Osteocyte (in vitro differentiated cells): Measurements from ENCODE around the gene PCDHGA8. TPM values are rescaled to one million over a fixed set of nuclear protein-coding genes. Genes with fewer than 3 reads are reported as not detected.

Source experiments
- total RNA-seq: library from RNA; stranded (reverse); gene quantifications from 2 replicates; pipeline ENCODE4 v1.2.1, GENCODE V29; 2021

PCDHGA8 gene
- total RNA-seq, 1 donor from 2014 or later: 0.51 TPM

Other genes with a start within 250 kb of the PCDHGA8 start
- 1.4 and 1.6 TPM in 2 replicates for gene PCDHB6, start 242.6 kb upstream of the PCDHGA8 start, total RNA-seq
- 1.1 and 1.2 TPM in 2 replicates for gene PCDHB7, start 220.0 kb upstream of the PCDHGA8 start, total RNA-seq
- 0.81 and 1.1 TPM in 2 replicates for gene PCDHB8, start 214.8 kb upstream of the PCDHGA8 start, total RNA-seq
- gene PCDHB16, start 210.2 kb upstream of the PCDHGA8 start, total RNA-seq: 9.0 and 10.8 TPM in 2 replicates
- 3.4 and 4.3 TPM in 2 replicates for gene PCDHB9, start 205.5 kb upstream of the PCDHGA8 start, total RNA-seq
- gene PCDHB10, start 200.3 kb upstream of the PCDHGA8 start, total RNA-seq: 7.8 and 8.2 TPM in 2 replicates
- gene PCDHB11, start 193.0 kb upstream of the PCDHGA8 start, total RNA-seq: 1.9 and 2.4 TPM in 2 replicates
- 1.9 and 2.2 TPM in 2 replicates for gene PCDHB12, start 183.9 kb upstream of the PCDHGA8 start, total RNA-seq
- 2.2 and 2.4 TPM in 2 replicates for gene PCDHB13, start 178.7 kb upstream of the PCDHGA8 start, total RNA-seq
- gene PCDHB14, start 169.3 kb upstream of the PCDHGA8 start, total RNA-seq: 8.8 and 9.0 TPM in 2 replicates
- gene PCDHB15, start 147.2 kb upstream of the PCDHGA8 start, total RNA-seq: 4.3 and 4.4 TPM in 2 replicates
- 0.50 and 0.81 TPM in 2 replicates for gene SLC25A2, start 88.6 kb upstream of the PCDHGA8 start, total RNA-seq
- gene TAF7, start 71.8 kb upstream of the PCDHGA8 start, total RNA-seq: 78.7 and 83.8 TPM in 2 replicates
- 0.13 TPM in 1 of 2 replicates, not detected in the other for gene PCDHGA1, start 62.1 kb upstream of the PCDHGA8 start, total RNA-seq
- gene PCDHGA2, start 53.9 kb upstream of the PCDHGA8 start, total RNA-seq: 0.21 TPM in 1 of 2 replicates, not detected in the other
- not detected in 2 replicates for gene PCDHGA3, start 48.8 kb upstream of the PCDHGA8 start, total RNA-seq
- gene PCDHGB1, start 42.5 kb upstream of the PCDHGA8 start, total RNA-seq: 1.4 and 1.8 TPM in 2 replicates
- gene PCDHGA4, start 37.6 kb upstream of the PCDHGA8 start, total RNA-seq: 0.27 and 0.47 TPM in 2 replicates
- gene PCDHGB2, start 32.6 kb upstream of the PCDHGA8 start, total RNA-seq: 0.50 and 0.59 TPM in 2 replicates
- gene PCDHGA5, start 28.5 kb upstream of the PCDHGA8 start, total RNA-seq: 0.13 and 0.16 TPM in 2 replicates
- 0.19 and 0.29 TPM in 2 replicates for gene PCDHGB3, start 22.4 kb upstream of the PCDHGA8 start, total RNA-seq
- 0.18 and 0.21 TPM in 2 replicates for gene PCDHGA6, start 18.7 kb upstream of the PCDHGA8 start, total RNA-seq
- 0.11 TPM in 1 of 2 replicates, not detected in the other for gene PCDHGA7, start 9.9 kb upstream of the PCDHGA8 start, total RNA-seq
- gene PCDHGB4, start 4.9 kb upstream of the PCDHGA8 start, total RNA-seq: 10.8 and 11.9 TPM in 2 replicates
- gene PCDHGB5, start 5.3 kb downstream of the PCDHGA8 start, total RNA-seq: 0.97 and 1.3 TPM in 2 replicates
- gene PCDHGA9, start 10.1 kb downstream of the PCDHGA8 start, total RNA-seq: 1.6 and 1.9 TPM in 2 replicates
- 70.2 and 71.5 TPM in 2 replicates for gene PCDHGB6, start 15.4 kb downstream of the PCDHGA8 start, total RNA-seq
- 22.4 and 24.0 TPM in 2 replicates for gene PCDHGA10, start 20.4 kb downstream of the PCDHGA8 start, total RNA-seq
- 6.2 and 8.8 TPM in 2 replicates for gene PCDHGB7, start 25.0 kb downstream of the PCDHGA8 start, total RNA-seq
- 1.9 and 2.2 TPM in 2 replicates for gene PCDHGA11, start 28.4 kb downstream of the PCDHGA8 start, total RNA-seq
- 2.0 and 2.1 TPM in 2 replicates for gene PCDHGA12, start 37.9 kb downstream of the PCDHGA8 start, total RNA-seq
- gene PCDHGC3, start 83.3 kb downstream of the PCDHGA8 start, total RNA-seq: 92.4 and 99.9 TPM in 2 replicates
- 2.8 and 3.7 TPM in 2 replicates for gene PCDHGC4, start 92.4 kb downstream of the PCDHGA8 start, total RNA-seq
- 1.4 and 1.9 TPM in 2 replicates for gene PCDHGC5, start 96.4 kb downstream of the PCDHGA8 start, total RNA-seq
- gene DIAPH1, start 226.4 kb downstream of the PCDHGA8 start, total RNA-seq: 50.9 and 52.1 TPM in 2 replicates
- 62.1 and 67.9 TPM in 2 replicates for gene HDAC3, start 244.2 kb downstream of the PCDHGA8 start, total RNA-seq
- gene RELL2, start 244.4 kb downstream of the PCDHGA8 start, total RNA-seq: 5.4 and 6.1 TPM in 2 replicates